Activated CD4-positive, alpha-beta T cell treated with anti-CD3 and anti-CD28 coated beads for 48 hours (primary cell): ENCODE results near the gene PMM1.
"Not testable (repeated sequence)": the region's sequence is repeated elsewhere in the genome, so short reads cannot be mapped to it uniquely, and the experiment has no call there.

Experiments used
- DNase-seq: peaks from one replicate; pipeline ENCODE4 v3.0.0-alpha.2; 2020

Gene PMM1

DNA sequence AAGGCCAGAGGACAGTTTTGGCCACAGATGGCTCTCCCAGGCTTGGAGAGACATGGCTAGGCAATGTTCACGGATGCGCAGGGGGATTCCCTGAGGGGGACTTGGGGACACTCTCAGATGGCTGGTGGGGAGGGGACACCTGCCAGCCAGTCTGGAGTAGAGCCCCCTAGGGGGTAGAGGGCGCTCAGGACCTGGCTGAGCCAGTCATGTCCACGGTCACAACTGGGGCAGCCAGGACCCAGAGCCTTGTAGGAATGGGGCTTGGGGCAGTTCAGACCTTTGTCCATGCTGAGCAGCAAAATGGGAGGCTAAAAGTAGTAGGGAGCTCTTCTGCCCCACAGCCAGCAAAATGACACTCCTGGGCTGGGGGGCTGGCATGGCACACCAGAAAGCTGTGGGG is 27.2 kb downstream of the PMM1 start:
- no peak for DNase-seq

- DNase-seq, result no peak
These were observed 27.9 kb downstream of the PMM1 start for GRCh38 chr22:41561788-41562187.

- no peak for DNase-seq
These were observed 28.3 kb downstream of the PMM1 start for GRCh38 chr22:41561335-41561734.

DNA sequence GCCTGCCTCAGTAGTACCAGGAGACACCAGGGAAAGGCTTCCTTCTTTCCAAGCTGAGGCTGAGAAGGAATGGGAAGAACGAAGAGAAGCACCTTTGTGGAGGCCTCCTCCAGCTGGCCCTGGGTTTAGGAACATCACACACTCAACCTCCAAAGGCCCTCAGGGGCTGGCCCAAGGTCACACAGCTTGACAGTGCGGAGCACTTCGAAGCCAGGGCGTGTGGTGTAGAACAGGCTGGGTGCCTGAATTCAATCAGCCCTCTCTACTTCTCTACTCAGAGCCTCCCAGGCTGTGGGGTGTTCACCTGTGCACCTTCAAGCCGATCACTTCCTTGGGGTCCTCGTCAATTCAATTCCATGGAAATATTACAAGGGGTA is 29.6 kb downstream of the PMM1 start:
- no peak for DNase-seq

DNA sequence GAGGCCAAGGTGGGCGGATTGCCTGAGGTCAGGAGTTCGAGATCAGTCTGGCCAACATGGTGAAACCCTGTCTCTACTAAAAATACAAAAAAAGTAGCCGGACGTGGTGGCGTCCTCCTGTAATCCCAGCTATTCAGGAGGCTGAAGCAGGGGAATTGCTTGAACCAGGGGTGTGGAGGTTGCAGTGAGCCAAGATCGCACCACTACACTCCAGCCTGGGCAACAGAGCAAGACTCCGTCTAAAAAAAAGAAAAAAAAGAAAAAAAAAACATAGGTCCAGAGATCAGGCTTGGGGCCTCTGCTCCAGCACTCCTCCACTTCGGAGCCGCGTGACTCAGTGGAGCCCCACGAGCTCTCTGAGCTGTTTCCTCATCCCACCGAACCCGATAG is 31.4 kb downstream of the PMM1 start:
- not testable (repeated sequence) for DNase-seq

DNA sequence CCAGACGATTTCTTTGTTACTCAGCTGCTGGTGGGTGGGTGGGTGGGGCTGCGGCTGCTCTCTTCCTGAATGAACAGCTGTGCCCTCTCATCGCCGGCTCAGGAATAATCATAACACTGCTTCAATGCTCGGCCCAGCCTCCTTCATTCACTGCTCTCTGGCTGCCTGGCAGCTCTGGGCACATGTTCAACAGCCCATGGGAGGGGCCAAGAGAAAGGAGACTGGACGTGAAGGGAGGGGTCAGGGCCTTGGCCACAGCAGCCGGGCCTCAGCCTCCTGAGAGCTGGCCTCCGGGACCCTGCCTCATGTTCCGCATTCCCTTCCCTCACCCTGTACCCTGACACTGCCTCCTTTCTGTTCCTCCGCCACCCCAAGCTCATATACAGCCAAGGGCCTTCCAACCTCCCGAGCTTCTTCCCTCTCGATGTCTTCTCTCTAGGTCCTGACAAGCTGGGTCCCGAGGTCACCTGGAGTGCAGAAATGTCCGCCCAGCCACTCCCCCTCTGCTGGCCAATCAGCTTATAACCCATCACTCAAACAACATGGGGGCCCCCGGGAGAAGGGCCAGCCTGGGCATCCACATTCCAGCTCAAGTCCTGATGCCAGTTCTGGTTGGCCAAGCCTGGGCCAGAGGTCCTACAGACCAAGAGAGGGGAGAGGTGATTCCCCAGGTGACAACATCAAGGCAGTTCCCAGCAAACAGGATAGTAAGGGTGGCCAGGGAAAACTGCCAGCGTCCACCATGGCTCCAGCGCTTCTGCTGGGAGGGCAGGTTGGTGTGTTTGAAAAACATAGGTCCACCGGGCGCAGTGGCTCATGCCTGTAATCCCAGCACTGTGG is 32.0 kb downstream of the PMM1 start:
- DNase-seq, result peak; percentile 34

DNA sequence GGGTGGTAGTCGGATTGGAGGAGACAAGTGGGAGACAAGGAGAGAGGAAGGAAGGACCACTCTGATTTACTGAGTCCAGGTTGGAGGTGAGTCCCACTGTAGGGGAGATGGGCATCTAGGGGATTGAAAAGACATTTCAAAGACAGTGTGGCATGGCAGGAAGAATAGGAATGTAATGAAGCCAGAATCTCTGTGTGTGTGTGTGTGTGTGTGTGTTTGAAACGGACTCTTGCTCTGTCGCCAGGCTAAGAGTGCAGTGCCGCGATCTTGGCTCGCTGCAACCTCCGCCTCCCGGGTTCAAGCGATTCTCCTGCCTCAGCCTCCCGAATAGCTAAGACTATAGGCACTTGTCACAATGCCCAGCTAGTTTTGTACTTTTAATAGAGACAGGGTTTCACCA is 33.1 kb downstream of the PMM1 start:
- DNase-seq, result no peak

DNA sequence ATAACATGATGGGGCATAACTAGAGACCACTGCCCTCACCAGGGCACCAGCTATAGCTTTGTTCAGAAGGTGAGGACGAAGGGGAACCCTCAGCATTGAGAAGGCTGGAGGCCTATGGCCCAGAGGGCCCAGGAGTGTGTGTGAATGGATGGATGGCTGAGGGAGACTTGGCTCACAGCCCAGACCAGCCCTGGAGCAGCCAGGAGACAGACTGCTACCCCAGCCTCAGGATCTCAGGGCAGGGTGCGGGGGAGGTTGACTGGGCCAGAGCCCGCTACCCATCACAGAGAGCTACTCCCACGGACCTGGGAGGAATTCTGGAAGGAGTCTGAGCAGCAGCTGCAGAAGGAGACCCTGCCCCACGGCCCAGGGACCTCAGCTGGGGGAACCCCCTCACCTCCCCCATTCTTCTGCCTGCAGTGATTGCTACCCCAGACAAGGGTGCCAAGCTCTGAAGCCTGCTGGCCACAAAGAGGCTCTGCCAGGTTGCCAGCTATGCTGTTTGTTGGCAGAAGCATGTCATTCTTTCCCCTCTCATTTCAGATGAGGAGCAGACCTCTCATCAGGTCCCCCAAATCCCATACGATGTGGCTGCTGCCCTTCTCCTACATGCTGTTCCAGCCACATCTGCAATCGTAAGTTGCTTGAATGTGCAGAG is 34.2 kb downstream of the PMM1 start:
- no peak for DNase-seq

- DNase-seq, result no peak
These were observed 37.6 kb downstream of the PMM1 start for GRCh38 chr22:41551877-41552582.

- no peak for DNase-seq
These were observed 38.6 kb downstream of the PMM1 start for GRCh38 chr22:41550952-41551491.

GRCh38 chr22:41548830-41549211 is 40.8 kb downstream of the PMM1 start:
- no peak for DNase-seq

DNA sequence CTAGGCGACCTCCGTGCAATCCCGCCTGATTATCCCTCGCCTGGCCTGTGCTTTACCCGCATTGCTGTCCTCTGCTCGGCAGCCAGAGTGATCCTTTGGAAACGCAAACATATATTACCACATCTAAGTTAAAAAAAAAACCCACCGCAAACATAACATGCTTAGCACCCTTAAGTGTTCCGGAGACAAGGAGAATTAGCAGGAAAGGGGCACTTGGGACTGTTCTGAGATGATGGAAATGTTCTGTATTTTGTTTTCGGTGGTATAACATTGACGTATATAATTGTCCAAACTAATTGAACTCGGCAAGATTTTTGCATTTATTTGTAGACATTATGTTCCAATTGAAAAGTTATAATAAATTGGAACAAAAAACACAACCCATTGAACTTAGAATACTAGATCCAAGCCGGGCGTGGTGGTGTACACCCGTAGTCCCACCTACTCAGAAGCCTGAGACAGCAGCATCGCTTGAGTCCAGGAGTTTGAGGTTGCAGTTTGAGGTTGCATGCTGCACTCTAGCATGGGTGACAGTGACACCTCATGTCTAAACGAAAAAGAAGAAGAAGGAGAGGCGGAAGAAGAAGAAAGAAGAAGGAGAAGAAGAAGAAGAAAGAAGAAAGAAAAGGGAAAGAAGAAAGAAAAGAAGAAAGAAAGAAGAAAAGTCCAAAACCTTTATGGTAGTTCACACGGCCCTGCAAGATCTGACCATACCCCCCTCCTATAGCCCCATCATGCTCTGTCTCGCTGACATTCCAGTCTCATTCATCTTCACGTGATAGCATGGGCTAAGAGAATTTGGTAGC is 44.8 kb downstream of the PMM1 start:
- DNase-seq, result peak; percentile 41

DNA sequence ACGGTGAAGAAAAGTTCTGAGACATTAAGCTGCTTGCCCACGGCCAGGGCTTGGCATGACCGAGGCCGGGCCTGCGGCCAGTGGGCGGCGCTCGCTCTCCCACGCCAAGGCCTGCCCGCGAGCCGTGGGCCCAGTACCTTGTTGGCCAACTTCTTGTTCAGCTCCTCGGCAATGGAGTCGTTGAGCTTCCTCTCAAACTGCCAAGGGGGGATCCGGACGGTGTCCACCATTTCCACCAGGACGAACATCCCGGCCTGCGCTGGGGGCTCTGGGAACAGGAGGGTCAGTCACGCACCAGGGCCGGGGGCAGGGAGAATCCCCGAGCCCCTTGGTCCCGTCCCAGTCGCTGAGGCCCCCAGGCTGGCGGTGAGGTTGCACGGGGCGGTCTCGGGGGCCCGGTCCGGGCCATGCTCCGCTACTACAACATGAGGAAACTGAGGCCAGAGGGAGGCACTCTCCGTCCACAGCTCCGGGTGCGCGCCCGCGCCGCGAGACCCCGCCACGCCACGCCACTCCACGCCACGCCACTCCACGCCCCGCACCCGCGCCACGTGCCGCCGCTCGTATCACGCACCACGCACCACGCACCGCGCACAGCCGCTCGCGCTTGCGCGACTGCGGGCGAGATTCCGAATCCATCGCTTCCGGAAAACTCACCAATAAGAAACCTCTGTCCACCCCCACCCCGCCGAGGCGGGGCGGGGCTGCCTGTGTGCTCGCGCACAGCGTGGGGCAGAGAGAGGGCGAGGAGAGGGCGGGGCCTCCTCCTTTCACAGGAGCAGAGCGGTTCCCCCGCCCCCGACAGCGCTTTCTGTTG is 45.6 kb downstream of the PMM1 start, which contains the start of gene POLR3H:
Gene POLR3H (minus strand): TSS at position 617 of the 817 bp plus-strand sequence. CDS start 369 bp downstream, at position 248.
- DNase-seq, result peak; percentile 99

DNA sequence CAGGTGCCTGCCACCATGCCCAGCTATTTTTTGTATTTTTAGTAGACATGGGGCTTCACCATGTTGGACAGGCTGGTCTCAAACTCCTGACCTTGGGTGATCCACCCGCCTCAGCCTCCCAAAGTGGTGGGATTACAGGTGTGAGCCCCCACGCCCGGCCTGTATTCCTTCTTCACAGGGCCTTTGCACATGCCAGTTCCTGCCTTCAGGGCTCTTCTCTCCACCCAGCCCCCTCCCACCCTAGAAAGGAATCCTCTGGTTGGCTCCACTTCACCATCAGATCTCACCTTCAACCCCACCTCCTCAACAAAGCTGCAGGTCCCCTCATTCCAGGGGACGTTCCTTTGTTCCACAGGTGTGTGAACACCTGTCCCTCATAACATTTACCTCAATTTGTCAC is 47.4 kb downstream of the PMM1 start:
- no peak for DNase-seq

DNA sequence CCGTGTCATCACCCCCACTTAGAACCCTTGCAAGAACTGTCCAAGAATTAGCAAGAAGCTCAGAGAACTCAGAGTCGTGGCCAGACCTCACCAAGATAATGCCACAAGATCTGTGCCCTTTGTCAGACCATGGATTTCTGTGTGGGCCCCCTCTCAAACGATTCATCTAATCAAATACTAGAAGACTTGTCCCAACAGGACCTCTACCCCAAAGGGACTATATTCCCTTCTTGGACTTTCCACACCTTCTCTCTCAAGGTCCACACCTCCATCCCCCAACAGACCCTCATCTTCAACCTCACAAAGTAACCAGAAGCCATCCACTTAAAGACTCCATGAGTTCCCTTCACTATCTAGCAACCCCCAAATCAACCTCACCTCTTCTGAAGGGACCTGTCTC is 48.2 kb downstream of the PMM1 start:
- no peak for DNase-seq

GRCh38 chr22:41540365-41540764 is 49.3 kb downstream of the PMM1 start:
- no peak for DNase-seq

DNA sequence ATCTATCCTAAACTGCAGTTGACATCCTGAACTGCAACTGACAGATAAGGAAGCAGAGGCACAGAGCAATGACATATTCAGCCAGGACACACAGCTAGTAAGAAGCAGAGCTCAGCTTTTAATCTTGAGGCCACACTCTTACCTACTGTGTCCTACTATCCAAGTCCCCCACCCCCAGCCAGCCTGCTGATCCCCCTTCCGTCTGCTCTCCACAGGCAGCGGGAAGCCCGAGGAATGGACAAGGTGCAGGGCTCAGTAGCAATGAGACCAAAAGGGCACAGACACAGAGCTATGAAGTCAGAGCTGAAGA is 49.7 kb downstream of the PMM1 start:
- no peak for DNase-seq

GRCh38 chr22:41539146-41540005 is 50.3 kb downstream of the PMM1 start:
- no peak for DNase-seq

GRCh38 chr22:41538583-41538982 is 51.1 kb downstream of the PMM1 start:
- DNase-seq, result no peak

- no peak for DNase-seq
These were observed 52.4 kb downstream of the PMM1 start for GRCh38 chr22:41537203-41537602.

- DNase-seq, result no peak
These were observed 54.4 kb downstream of the PMM1 start for GRCh38 chr22:41535244-41535643.
